Progenitor cell of endocrine pancreas (in vitro differentiated cells): ENCODE data around the gene NRIP1. TPM values are rescaled to one million over a fixed set of nuclear protein-coding genes. Genes with fewer than 3 reads are reported as not detected.

Source experiments
- DNase-seq: peaks from one replicate; pipeline ENCODE4 v3.0.0; 2021; ENCODE audit warnings: low spot score; ENCODE audit not compliant: unreplicated experiment
- H3K27ac Mint-ChIP-seq: 2 replicates; pipeline ENCODE4 v1.8.0; 2021; ENCODE audit warnings: mild to moderate bottlenecking, moderate library complexity, mixed read lengths
- H3K27me3 Mint-ChIP-seq: 2 replicates; pipeline ENCODE4 v1.8.0; 2021; ENCODE audit warnings: mixed read lengths
- H3K36me3 Mint-ChIP-seq: 2 replicates; pipeline ENCODE4 v1.8.0; 2022; ENCODE audit warnings: mixed read lengths; ENCODE audit not compliant: insufficient read depth
- H3K4me1 Mint-ChIP-seq: 2 replicates; pipeline ENCODE4 v1.8.0; 2021; ENCODE audit warnings: low read depth, mixed read lengths
- H3K4me3 Mint-ChIP-seq: 2 replicates; pipeline ENCODE4 v1.8.0; 2021; ENCODE audit warnings: low read depth, mild to moderate bottlenecking, moderate library complexity, mixed read lengths
- H3K9me3 Mint-ChIP-seq: 2 replicates; pipeline ENCODE4 v1.8.0; 2021; ENCODE audit warnings: low read depth, mixed read lengths
- CTCF ChIP-seq: fragments of 200-600 bp; sonication (generic); IDR thresholded peaks from one replicate; pipeline ENCODE4 v1.5.0; 2021; ENCODE audit warnings: antibody characterized with exemption, mild to moderate bottlenecking; ENCODE audit not compliant: unreplicated experiment
- total RNA-seq: library from RNA; stranded (reverse); gene quantifications from 2 replicates; pipeline ENCODE4 v1.2.1, GENCODE V29; 2021

NRIP1 gene
- total RNA-seq, 1 donor from 2014 or later, result 69.4 TPM

GRCh38 chr21:15098181-15098580, 33.4 kb upstream of the NRIP1 start:
- H3K27me3 Mint-ChIP-seq, result no peaks in the 10 kb centered on the region
- no peaks in the 10 kb centered on the region for H3K9me3 Mint-ChIP-seq
- peaks cover 6% of the 10 kb centered on the region for H3K4me1 Mint-ChIP-seq
- no peak for TF ChIP-seq CTCF
- no peak for DNase-seq
- H3K36me3 Mint-ChIP-seq, result no peaks in the 10 kb centered on the region
- no peak overlapping the region for H3K4me3 Mint-ChIP-seq
- H3K27ac Mint-ChIP-seq, result no peak overlapping the region

- Mint-ChIP-seq H3K9me3 (no peaks in the 10 kb centered on the region), H3K4me1 (peaks cover 1% of the 10 kb centered on the region), H3K36me3 (no peaks in the 10 kb centered on the region), H3K27ac (no peak overlapping the region), H3K27me3 (no peaks in the 10 kb centered on the region), H3K4me3 (no peak overlapping the region)
- no peak for DNase-seq
- no peak for TF ChIP-seq CTCF
These were observed 32.8 kb upstream of the NRIP1 start for GRCh38 chr21:15097580-15097979.

- no peak overlapping the region for H3K4me3 Mint-ChIP-seq
- no peaks in the 10 kb centered on the region for H3K27me3 Mint-ChIP-seq
- H3K36me3 Mint-ChIP-seq, result no peaks in the 10 kb centered on the region
- no peaks in the 10 kb centered on the region for H3K9me3 Mint-ChIP-seq
- DNase-seq, result no peak
- H3K4me1 Mint-ChIP-seq, result peaks cover 1% of the 10 kb centered on the region
- no peak overlapping the region for H3K27ac Mint-ChIP-seq
- TF ChIP-seq CTCF, result no peak
These were observed 31.3 kb upstream of the NRIP1 start for GRCh38 chr21:15096146-15096545.

GRCh38 chr21:15095326-15095725, 30.5 kb upstream of the NRIP1 start:
- H3K27ac Mint-ChIP-seq, result no peak overlapping the region
- no peaks in the 10 kb centered on the region for H3K27me3 Mint-ChIP-seq
- H3K36me3 Mint-ChIP-seq, result no peaks in the 10 kb centered on the region
- no peak for DNase-seq
- no peak overlapping the region for H3K4me3 Mint-ChIP-seq
- no peak for TF ChIP-seq CTCF
- no peaks in the 10 kb centered on the region for H3K9me3 Mint-ChIP-seq
- peaks cover 1% of the 10 kb centered on the region for H3K4me1 Mint-ChIP-seq

GRCh38 chr21:15094706-15095105, 29.9 kb upstream of the NRIP1 start:
- no peak for DNase-seq
- Mint-ChIP-seq H3K27ac (no peak overlapping the region), H3K4me3 (no peak overlapping the region), H3K36me3 (no peaks in the 10 kb centered on the region), H3K9me3 (no peaks in the 10 kb centered on the region), H3K27me3 (no peaks in the 10 kb centered on the region), H3K4me1 (peaks cover 1% of the 10 kb centered on the region)
- no peak for TF ChIP-seq CTCF

GRCh38 chr21:15093216-15093615, 28.4 kb upstream of the NRIP1 start:
- no peaks in the 10 kb centered on the region for H3K36me3 Mint-ChIP-seq
- H3K4me1 Mint-ChIP-seq, result peaks cover 1% of the 10 kb centered on the region
- no peak overlapping the region for H3K4me3 Mint-ChIP-seq

More at GRCh38 chr21:15093216-15093615, 28.4 kb upstream of the NRIP1 start:
- Mint-ChIP-seq H3K9me3 (no peaks in the 10 kb centered on the region), H3K27ac (no peak overlapping the region), H3K27me3 (no peaks in the 10 kb centered on the region)
- no peak for TF ChIP-seq CTCF
- DNase-seq, result no peak
